HCT116 (cell line): ENCODE measurements around the gene SLC25A51.

ENCODE experiments used
- EZH2 ChIP-seq: fragments of 200-600 bp; sonication (generic); IDR thresholded peaks from 2 replicates; pipeline ENCODE4 v1.6.1; 2017; ENCODE audit warnings: antibody characterized with exemption, mixed run types
- SRF ChIP-seq: IDR thresholded peaks from 2 replicates; pipeline ENCODE4 v1.6.1; 2012; ENCODE audit warnings: low read depth
- YY1 ChIP-seq: IDR thresholded peaks from 2 replicates; pipeline ENCODE4 v1.6.1; 2011; ENCODE audit warnings: low read length, low read depth, moderate library complexity, mild to moderate bottlenecking; ENCODE audit not compliant: insufficient replicate concordance; ENCODE audit errors: extremely low read depth
- TF ChIP-seq, protein P1 (sequence below), 3 experiments: fragments of 200-600 bp in 1 of 3; sonication (generic) in 1 of 3; IDR thresholded peaks in 2 of 3; conservative IDR thresholded peaks in 1 of 3; 2 replicates each; pipeline ENCODE4 v1.5.1; 2012 to 2017; ENCODE audit warnings: low read depth in 2 of 3, low read length in 2 of 3, antibody characterized with exemption in 1 of 3, borderline replicate concordance in 1 of 3, control low read depth in 1 of 3, mild to moderate bottlenecking in 1 of 3, mixed read lengths in 1 of 3, mixed run types in 1 of 3, moderate library complexity in 1 of 3; ENCODE audit not compliant: insufficient read depth in 1 of 3
- TF ChIP-seq, protein P2 (sequence below): IDR thresholded peaks from 2 replicates; pipeline ENCODE4 v1.6.1; 2012; ENCODE audit warnings: low read depth
- TF ChIP-seq, protein P3 (sequence below): IDR thresholded peaks from 2 replicates; pipeline ENCODE4 v1.6.1; 2011; ENCODE audit warnings: mild to moderate bottlenecking, low read length, moderate library complexity; ENCODE audit not compliant: insufficient replicate concordance; ENCODE audit errors: extremely low read depth

DNA sequence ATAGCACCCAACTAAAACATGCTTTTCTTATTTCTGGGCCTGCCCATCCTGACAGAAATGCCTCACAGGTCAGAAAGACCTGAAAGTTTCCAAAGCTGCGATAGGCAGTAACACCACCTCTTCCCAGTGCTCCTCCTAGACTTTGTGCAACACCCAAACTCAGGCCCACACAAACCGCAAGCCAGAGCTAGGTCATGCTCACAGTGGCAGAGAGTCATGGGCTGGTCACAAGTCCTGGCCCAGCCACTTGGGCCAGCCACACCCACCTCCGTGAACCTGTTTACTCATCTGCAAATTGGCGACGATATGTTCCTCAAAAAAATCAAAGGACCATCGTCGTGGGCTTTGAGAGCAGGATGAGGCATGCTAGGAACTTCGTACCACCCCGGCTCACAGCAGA lies 44.0 kb upstream of the SLC25A51 start:
- TF ChIP-seq, protein P1, sequence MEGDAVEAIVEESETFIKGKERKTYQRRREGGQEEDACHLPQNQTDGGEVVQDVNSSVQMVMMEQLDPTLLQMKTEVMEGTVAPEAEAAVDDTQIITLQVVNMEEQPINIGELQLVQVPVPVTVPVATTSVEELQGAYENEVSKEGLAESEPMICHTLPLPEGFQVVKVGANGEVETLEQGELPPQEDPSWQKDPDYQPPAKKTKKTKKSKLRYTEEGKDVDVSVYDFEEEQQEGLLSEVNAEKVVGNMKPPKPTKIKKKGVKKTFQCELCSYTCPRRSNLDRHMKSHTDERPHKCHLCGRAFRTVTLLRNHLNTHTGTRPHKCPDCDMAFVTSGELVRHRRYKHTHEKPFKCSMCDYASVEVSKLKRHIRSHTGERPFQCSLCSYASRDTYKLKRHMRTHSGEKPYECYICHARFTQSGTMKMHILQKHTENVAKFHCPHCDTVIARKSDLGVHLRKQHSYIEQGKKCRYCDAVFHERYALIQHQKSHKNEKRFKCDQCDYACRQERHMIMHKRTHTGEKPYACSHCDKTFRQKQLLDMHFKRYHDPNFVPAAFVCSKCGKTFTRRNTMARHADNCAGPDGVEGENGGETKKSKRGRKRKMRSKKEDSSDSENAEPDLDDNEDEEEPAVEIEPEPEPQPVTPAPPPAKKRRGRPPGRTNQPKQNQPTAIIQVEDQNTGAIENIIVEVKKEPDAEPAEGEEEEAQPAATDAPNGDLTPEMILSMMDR (IDR thresholded peaks at IDR 0.05 in 2 of 3, conservative IDR thresholded peaks at IDR 0.05 in 1 of 3; ENCODE audit: borderline replicate concordance in 1 of 3, insufficient read depth in 1 of 3, low read depth in 2 of 3, low read length in 2 of 3) = no peak
- TF ChIP-seq YY1 (no peak), EZH2 (no peak), SRF (no peak)
- TF ChIP-seq, protein P2, sequence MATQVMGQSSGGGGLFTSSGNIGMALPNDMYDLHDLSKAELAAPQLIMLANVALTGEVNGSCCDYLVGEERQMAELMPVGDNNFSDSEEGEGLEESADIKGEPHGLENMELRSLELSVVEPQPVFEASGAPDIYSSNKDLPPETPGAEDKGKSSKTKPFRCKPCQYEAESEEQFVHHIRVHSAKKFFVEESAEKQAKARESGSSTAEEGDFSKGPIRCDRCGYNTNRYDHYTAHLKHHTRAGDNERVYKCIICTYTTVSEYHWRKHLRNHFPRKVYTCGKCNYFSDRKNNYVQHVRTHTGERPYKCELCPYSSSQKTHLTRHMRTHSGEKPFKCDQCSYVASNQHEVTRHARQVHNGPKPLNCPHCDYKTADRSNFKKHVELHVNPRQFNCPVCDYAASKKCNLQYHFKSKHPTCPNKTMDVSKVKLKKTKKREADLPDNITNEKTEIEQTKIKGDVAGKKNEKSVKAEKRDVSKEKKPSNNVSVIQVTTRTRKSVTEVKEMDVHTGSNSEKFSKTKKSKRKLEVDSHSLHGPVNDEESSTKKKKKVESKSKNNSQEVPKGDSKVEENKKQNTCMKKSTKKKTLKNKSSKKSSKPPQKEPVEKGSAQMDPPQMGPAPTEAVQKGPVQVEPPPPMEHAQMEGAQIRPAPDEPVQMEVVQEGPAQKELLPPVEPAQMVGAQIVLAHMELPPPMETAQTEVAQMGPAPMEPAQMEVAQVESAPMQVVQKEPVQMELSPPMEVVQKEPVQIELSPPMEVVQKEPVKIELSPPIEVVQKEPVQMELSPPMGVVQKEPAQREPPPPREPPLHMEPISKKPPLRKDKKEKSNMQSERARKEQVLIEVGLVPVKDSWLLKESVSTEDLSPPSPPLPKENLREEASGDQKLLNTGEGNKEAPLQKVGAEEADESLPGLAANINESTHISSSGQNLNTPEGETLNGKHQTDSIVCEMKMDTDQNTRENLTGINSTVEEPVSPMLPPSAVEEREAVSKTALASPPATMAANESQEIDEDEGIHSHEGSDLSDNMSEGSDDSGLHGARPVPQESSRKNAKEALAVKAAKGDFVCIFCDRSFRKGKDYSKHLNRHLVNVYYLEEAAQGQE = no peak
- TF ChIP-seq, protein P3, sequence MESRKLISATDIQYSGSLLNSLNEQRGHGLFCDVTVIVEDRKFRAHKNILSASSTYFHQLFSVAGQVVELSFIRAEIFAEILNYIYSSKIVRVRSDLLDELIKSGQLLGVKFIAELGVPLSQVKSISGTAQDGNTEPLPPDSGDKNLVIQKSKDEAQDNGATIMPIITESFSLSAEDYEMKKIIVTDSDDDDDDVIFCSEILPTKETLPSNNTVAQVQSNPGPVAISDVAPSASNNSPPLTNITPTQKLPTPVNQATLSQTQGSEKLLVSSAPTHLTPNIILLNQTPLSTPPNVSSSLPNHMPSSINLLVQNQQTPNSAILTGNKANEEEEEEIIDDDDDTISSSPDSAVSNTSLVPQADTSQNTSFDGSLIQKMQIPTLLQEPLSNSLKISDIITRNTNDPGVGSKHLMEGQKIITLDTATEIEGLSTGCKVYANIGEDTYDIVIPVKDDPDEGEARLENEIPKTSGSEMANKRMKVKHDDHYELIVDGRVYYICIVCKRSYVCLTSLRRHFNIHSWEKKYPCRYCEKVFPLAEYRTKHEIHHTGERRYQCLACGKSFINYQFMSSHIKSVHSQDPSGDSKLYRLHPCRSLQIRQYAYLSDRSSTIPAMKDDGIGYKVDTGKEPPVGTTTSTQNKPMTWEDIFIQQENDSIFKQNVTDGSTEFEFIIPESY = no peak
